WERI-Rb-1 (cell line): ENCODE measurements around the gene BRCA1.

ENCODE experiments used
- DNase-seq: peaks from one replicate; pipeline ENCODE4 v3.0.0-alpha.2; 2020
- H3K27ac ChIP-seq: fragments of 250-450 bp; sonication (Bioruptor Pico); 2 replicates; pipeline ENCODE4 v1.5.1; 2020; ENCODE audit warnings: mild to moderate bottlenecking, moderate library complexity
- H3K27me3 ChIP-seq: fragments of 250-450 bp; sonication (Bioruptor Pico); 2 replicates; pipeline ENCODE4 v1.5.1; 2021; ENCODE audit warnings: mild to moderate bottlenecking, low read depth, moderate library complexity; ENCODE audit not compliant: insufficient read depth, severe bottlenecking
- H3K36me3 ChIP-seq: fragments of 250-450 bp; sonication (Bioruptor Pico); 2 replicates; pipeline ENCODE4 v1.5.1; 2020; ENCODE audit warnings: mild to moderate bottlenecking, moderate library complexity
- H3K4me3 ChIP-seq: 2 replicates; pipeline ENCODE4 v1.5.1; 2011; ENCODE audit warnings: low read depth, mild to moderate bottlenecking, control low read depth, low read length
- H3K9me3 ChIP-seq: fragments of 250-450 bp; sonication (Bioruptor Pico); 2 replicates; pipeline ENCODE4 v1.5.1; 2021; ENCODE audit warnings: mild to moderate bottlenecking, moderate library complexity; ENCODE audit not compliant: severe bottlenecking
- CTCF ChIP-seq: IDR thresholded peaks from 2 replicates; pipeline ENCODE4 v1.5.1; 2011; ENCODE audit warnings: low read depth, mild to moderate bottlenecking, control low read depth, inconsistent platforms, low read length

Gene BRCA1

GRCh38 chr17:43020789-43021740 is 104.1 kb downstream of the BRCA1 start:
- H3K27me3 ChIP-seq: no peaks in the 10 kb centered on the region
- peak overlapping the region; percentile 64 for H3K27ac ChIP-seq
- H3K4me3 ChIP-seq: peak overlapping the region; percentile 96

GRCh38 chr17:43020030-43020621 is 105.0 kb downstream of the BRCA1 start:
- Histone ChIP-seq H3K27me3 (no peaks in the 10 kb centered on the region), H3K9me3 (no peaks in the 10 kb centered on the region), H3K27ac (no peak overlapping the region), H3K36me3 (peaks cover 26% of the 10 kb centered on the region), H3K4me3 (no peak overlapping the region)
- TF ChIP-seq CTCF: no peak
- no peak for DNase-seq

More at GRCh38 chr17:43020789-43021740, 104.1 kb downstream of the BRCA1 start:
- no peak for TF ChIP-seq CTCF
- Histone ChIP-seq H3K36me3 (peaks cover 17% of the 10 kb centered on the region), H3K9me3 (no peaks in the 10 kb centered on the region)
- DNase-seq: peak; percentile 47

GRCh38 chr17:43019418-43019817 is 105.7 kb downstream of the BRCA1 start:
- no peak for TF ChIP-seq CTCF
- H3K27ac ChIP-seq: no peak overlapping the region
- no peaks in the 10 kb centered on the region for H3K9me3 ChIP-seq
- H3K4me3 ChIP-seq: no peak overlapping the region
- H3K36me3 ChIP-seq: peaks cover 31% of the 10 kb centered on the region
- no peaks in the 10 kb centered on the region for H3K27me3 ChIP-seq
- no peak for DNase-seq

- no peaks in the 10 kb centered on the region for H3K27me3 ChIP-seq
- DNase-seq: no peak
- H3K36me3 ChIP-seq: peaks cover 35% of the 10 kb centered on the region
- TF ChIP-seq CTCF: no peak
- no peaks in the 10 kb centered on the region for H3K9me3 ChIP-seq
- no peak overlapping the region for H3K4me3 ChIP-seq
- no peak overlapping the region for H3K27ac ChIP-seq
Observed at GRCh38 chr17:43018932-43019331, 106.2 kb downstream of the BRCA1 start.

GRCh38 chr17:43018008-43018853 is 106.9 kb downstream of the BRCA1 start:
- no peak overlapping the region for H3K4me3 ChIP-seq
- H3K9me3 ChIP-seq: no peaks in the 10 kb centered on the region
- TF ChIP-seq CTCF: no peak
- peaks cover 41% of the 10 kb centered on the region for H3K36me3 ChIP-seq
- no peak overlapping the region for H3K27ac ChIP-seq
- H3K27me3 ChIP-seq: no peaks in the 10 kb centered on the region
- DNase-seq: no peak
